HCT116 (cell line): ENCODE data around the gene LTB4R. TPM values are rescaled to one million over a fixed set of nuclear protein-coding genes. Genes with fewer than 3 reads are reported as not detected.

Experiments
- ATAC-seq: fragments of 200-7000 bp; cut with Tn5 transposase; 2 replicates; pipeline ENCODE4 v1.9.1; 2020; ENCODE audit warnings: mild to moderate bottlenecking, moderate library complexity
- BruUV-seq: library from RNA; stranded (reverse); fragments of 400-500 nt; replicated peaks from 2 replicates; lab custom pipeline; 2021; lab: Mats Ljungman, UMichigan
- CTCF ChIA-PET: fragments of 300-600 bp; sonication (Branson Sonifier 250); formaldehyde crosslinking; loops from one replicate; lab custom pipeline; 2021; ENCODE audit warnings: antibody characterized with exemption; lab: Charles Lee
- POLR2A ChIA-PET: fragments of 300-600, 350-600 bp; sonication (Branson Sonifier 250); formaldehyde crosslinking; loops from one replicate; lab custom pipeline; 2021; ENCODE audit warnings: antibody characterized with exemption; lab: Charles Lee
- RAD21 ChIA-PET, 2 experiments: fragments of 300-600 bp; sonication (Branson Sonifier 250); formaldehyde crosslinking; loops; one replicate each; lab custom pipeline; 2023; ENCODE audit warnings: low total read pairs in 2 of 2; ENCODE audit not compliant: uncharacterized antibody in 2 of 2, unreplicated experiment in 2 of 2, low non-redundant PET in 1 of 2; lab: Charles Lee
- DNase-seq: peaks from one replicate; pipeline ENCODE4 v3.0.0-alpha.2; 2010; ENCODE audit warnings: low read depth, low spot score
- H2AFZ ChIP-seq: fragments of 200-600 bp; shearing (Covaris generic), sonication (generic); 2 replicates; pipeline ENCODE4 v1.6.1; 2017; ENCODE audit warnings: low read depth, mixed run types, mixed read lengths, antibody characterized with exemption, low read length; ENCODE audit not compliant: poor library complexity, severe bottlenecking
- H3K27ac ChIP-seq: 2 replicates; pipeline ENCODE4 v1.5.1; 2012; ENCODE audit warnings: low read depth, low read length
- H3K27me3 ChIP-seq: fragments of 200-600 bp; sonication (generic); 2 replicates; pipeline ENCODE4 v1.6.1; 2016; ENCODE audit warnings: mixed run types, low read length, mixed read lengths; ENCODE audit not compliant: insufficient read depth
- H3K36me3 ChIP-seq, 2 experiments: fragments of 200-500 bp in 1 of 2; fragments of 200-600 bp in 1 of 2; sonication (Bioruptor generic) in 1 of 2; sonication (generic) in 1 of 2; 2 replicates each; pipeline versions ENCODE4 v1.5.1 to v1.6.1; 2014 to 2016; ENCODE audit warnings: low read length in 2 of 2, inconsistent platforms in 1 of 2, mixed read lengths in 1 of 2, mixed run types in 1 of 2; ENCODE audit not compliant: insufficient read depth in 2 of 2, control insufficient read depth in 1 of 2
- H3K4me1 ChIP-seq, 2 experiments: fragments of 200-600 bp in 1 of 2; sonication (generic) in 1 of 2; 2 replicates each; pipeline versions ENCODE4 v1.5.1 to v1.6.1; 2012 to 2017; ENCODE audit warnings: low read length in 2 of 2, inconsistent platforms in 1 of 2, mild to moderate bottlenecking in 1 of 2, mixed read lengths in 1 of 2, mixed run types in 1 of 2, moderate library complexity in 1 of 2; ENCODE audit not compliant: insufficient read depth in 2 of 2, control insufficient read depth in 1 of 2
- H3K4me2 ChIP-seq: fragments of 200-600 bp; sonication (generic); 2 replicates; pipeline ENCODE4 v1.6.1; 2017; ENCODE audit warnings: mixed run types, low read length, mixed read lengths
- H3K4me3 ChIP-seq, 2 experiments: fragments of 200-600 bp in 1 of 2; sonication (generic) in 1 of 2; replicated peaks in 1 of 2; 2 replicates each; pipeline ENCODE4 v1.5.1; 2011 to 2016; ENCODE audit warnings: low read length in 2 of 2, control low read depth in 1 of 2, low read depth in 1 of 2, mild to moderate bottlenecking in 1 of 2, mixed read lengths in 1 of 2, mixed run types in 1 of 2
- H3K79me2 ChIP-seq: fragments of 200-600 bp; sonication (generic); 2 replicates; pipeline ENCODE4 v1.6.1; 2017; ENCODE audit warnings: mild to moderate bottlenecking, mixed run types, low read length, moderate library complexity, mixed read lengths; ENCODE audit not compliant: insufficient read depth
- H3K9ac ChIP-seq: fragments of 200-600 bp; sonication (generic); 2 replicates; pipeline ENCODE4 v1.6.1; 2016; ENCODE audit warnings: low read length, mixed read lengths
- H3K9me2 ChIP-seq: fragments of 200-600 bp; sonication (generic), shearing (Covaris generic); 2 replicates; pipeline ENCODE4 v1.6.1; 2017; ENCODE audit warnings: mixed run types, mild to moderate bottlenecking, moderate library complexity; ENCODE audit not compliant: insufficient read depth
- H3K9me3 ChIP-seq, 2 experiments: fragments of 200-500 bp in 1 of 2; fragments of 200-600 bp in 1 of 2; sonication (Bioruptor generic) in 1 of 2; sonication (generic) in 1 of 2; 2 replicates each; pipeline ENCODE4 v1.6.1; 2014 to 2017; ENCODE audit warnings: low read length in 2 of 2, mixed read lengths in 2 of 2, inconsistent platforms in 1 of 2, low read depth in 1 of 2, mild to moderate bottlenecking in 1 of 2, mixed run types in 1 of 2, moderate library complexity in 1 of 2; ENCODE audit not compliant: control insufficient read depth in 1 of 2, insufficient read depth in 1 of 2
- H4K20me1 ChIP-seq: fragments of 200-600 bp; sonication (generic), shearing (Covaris generic); 2 replicates; pipeline ENCODE4 v1.6.1; 2017; ENCODE audit warnings: mixed run types, mild to moderate bottlenecking, moderate library complexity; ENCODE audit not compliant: insufficient read depth
- ELF1 ChIP-seq: IDR thresholded peaks from 2 replicates; pipeline ENCODE4 v1.6.1; 2012; ENCODE audit warnings: low read depth, borderline replicate concordance
- FOSL1 ChIP-seq: IDR thresholded peaks from 2 replicates; pipeline ENCODE4 v1.6.1; 2012; ENCODE audit warnings: low read depth
- intact Hi-C: fragments of 100-400 bp; cut with micrococcal nuclease; formaldehyde crosslinking; loops from 2 replicates; pipeline ENCODE4 v1.10.0; 2022
- total RNA-seq: library from RNA; stranded (reverse); gene quantifications from one replicate; pipeline ENCODE4 v1.2.1, GENCODE V29; 2021; ENCODE audit not compliant: unreplicated experiment
- TF ChIP-seq, protein P1 (sequence below), 3 experiments: fragments of 200-600 bp in 1 of 3; sonication (generic) in 1 of 3; IDR thresholded peaks in 2 of 3; conservative IDR thresholded peaks in 1 of 3; 2 replicates each; pipeline ENCODE4 v1.5.1; 2012 to 2017; ENCODE audit warnings: low read depth in 2 of 3, low read length in 2 of 3, antibody characterized with exemption in 1 of 3, borderline replicate concordance in 1 of 3, control low read depth in 1 of 3, mild to moderate bottlenecking in 1 of 3, mixed read lengths in 1 of 3, mixed run types in 1 of 3, moderate library complexity in 1 of 3; ENCODE audit not compliant: insufficient read depth in 1 of 3

LTB4R gene
- total RNA-seq, 1 experiment from 2014 or later: 14.8 TPM

DNA sequence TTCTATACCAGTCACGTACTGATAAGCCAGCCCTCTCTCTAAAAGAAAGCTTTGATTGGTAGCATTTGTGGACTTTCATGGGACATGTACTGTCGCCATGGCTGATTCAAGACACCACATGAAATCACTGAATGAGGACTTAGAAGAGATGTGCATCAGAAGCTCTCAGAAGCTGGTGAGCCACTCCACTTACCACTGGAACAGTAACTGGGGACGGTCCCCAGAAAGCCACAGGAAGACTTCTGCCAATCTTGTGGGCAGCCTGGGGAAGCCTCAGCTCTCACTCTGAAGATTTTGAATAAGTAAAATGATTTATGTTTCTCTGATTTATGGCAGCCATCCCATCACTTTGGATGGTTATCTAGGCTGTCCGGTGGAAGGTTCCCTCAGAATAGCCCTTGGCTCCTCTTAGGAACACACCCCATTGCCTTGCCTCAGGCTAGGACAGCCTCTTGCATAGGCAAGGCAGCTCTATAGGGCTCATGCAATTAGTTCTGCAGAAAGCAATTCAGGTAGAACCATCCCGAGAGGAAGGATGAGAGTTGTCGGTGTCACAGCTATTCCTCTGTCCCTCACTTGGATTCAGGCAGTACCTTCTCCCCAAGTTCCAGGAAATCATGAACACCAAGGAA is 21.5 kb upstream of the LTB4R start:
- ChIA-PET CTCF (interaction anchor here (1.0 to 1.2 kb wide), 2 partner anchors 10 to 18 kb away, joined by 3 to 4 read pairs; partner anchors contain the start of genes CIDEB, DHRS1 and NOP9), POLR2A (no interaction called here)
- H3K9ac ChIP-seq: no peak overlapping the region
- H3K9me2 ChIP-seq: no peaks in the 10 kb centered on the region
- TF ChIP-seq, protein P1, sequence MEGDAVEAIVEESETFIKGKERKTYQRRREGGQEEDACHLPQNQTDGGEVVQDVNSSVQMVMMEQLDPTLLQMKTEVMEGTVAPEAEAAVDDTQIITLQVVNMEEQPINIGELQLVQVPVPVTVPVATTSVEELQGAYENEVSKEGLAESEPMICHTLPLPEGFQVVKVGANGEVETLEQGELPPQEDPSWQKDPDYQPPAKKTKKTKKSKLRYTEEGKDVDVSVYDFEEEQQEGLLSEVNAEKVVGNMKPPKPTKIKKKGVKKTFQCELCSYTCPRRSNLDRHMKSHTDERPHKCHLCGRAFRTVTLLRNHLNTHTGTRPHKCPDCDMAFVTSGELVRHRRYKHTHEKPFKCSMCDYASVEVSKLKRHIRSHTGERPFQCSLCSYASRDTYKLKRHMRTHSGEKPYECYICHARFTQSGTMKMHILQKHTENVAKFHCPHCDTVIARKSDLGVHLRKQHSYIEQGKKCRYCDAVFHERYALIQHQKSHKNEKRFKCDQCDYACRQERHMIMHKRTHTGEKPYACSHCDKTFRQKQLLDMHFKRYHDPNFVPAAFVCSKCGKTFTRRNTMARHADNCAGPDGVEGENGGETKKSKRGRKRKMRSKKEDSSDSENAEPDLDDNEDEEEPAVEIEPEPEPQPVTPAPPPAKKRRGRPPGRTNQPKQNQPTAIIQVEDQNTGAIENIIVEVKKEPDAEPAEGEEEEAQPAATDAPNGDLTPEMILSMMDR (IDR thresholded peaks at IDR 0.05 in 2 of 3, conservative IDR thresholded peaks at IDR 0.05 in 1 of 3; ENCODE audit: borderline replicate concordance in 1 of 3, insufficient read depth in 1 of 3, low read depth in 2 of 3, low read length in 2 of 3): no peak
- no peak for TF ChIP-seq FOSL1
- TF ChIP-seq, all 23 proteins: peak for 0
- Histone ChIP-seq H3K4me3 (no peak overlapping the region), H3K27me3 (no peaks in the 10 kb centered on the region), H3K4me1 (no peaks in the 10 kb centered on the region), H4K20me1 (no peaks in the 10 kb centered on the region), H3K9me3 (no peaks in the 10 kb centered on the region), H3K36me3 (peaks cover 8 to 15% of the 10 kb centered on the region in 2 experiments; a peak in 3 of 4 replicates), H3K4me2 (no peak overlapping the region), H3K27ac (no peak overlapping the region), H3K79me2 (no peaks in the 10 kb centered on the region), H2AFZ (no peak overlapping the region)
- RAD21 ChIA-PET: no interaction called here
- no peak for ATAC-seq
- intact Hi-C loops: loop anchor here (10.0 kb wide), 1 partner anchor 305 kb away; the partner anchor contains the start of gene DHRS4L2
- no TSS peak for BruUV-seq
- no peak for DNase-seq

DNA sequence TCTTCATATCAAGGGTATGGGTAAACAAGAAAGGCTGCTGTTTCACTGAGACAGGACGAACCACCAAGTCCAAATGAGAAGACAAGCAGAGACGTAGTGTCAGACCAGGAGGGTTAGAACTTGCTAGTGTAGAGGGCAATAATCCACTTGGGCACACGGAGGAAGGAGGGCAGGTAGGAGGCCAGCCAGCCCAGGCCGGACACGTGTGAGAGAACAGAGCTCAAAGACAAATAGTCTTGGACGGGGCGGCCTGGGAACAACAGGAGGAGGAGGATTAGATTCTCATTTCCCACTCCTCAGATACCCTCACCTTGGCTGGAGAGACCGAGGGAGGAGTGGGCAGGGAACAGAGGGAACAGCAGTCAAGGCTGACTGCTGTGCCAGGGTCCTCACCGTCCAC is 20.6 kb upstream of the LTB4R start:
- H3K27ac ChIP-seq: no peak overlapping the region
- no peaks in the 10 kb centered on the region for H4K20me1 ChIP-seq
- intact Hi-C loops: loop anchor here (10.0 kb wide), 1 partner anchor 306 kb away; the partner anchor contains the start of gene DHRS4L2
- POLR2A ChIA-PET: no interaction called here
- peaks cover 12 to 20% of the 10 kb centered on the region in 2 experiments for H3K36me3 ChIP-seq
- H2AFZ ChIP-seq: no peak overlapping the region
- no peaks in the 10 kb centered on the region for H3K4me1 ChIP-seq
- no peaks in the 10 kb centered on the region for H3K9me2 ChIP-seq
- no TSS peak for BruUV-seq
- no peak for ATAC-seq
- no peaks in the 10 kb centered on the region for H3K27me3 ChIP-seq
- TF ChIP-seq ELF1: no peak
- TF ChIP-seq, all 23 proteins: peak for 0
- Histone ChIP-seq H3K4me2 (no peak overlapping the region), H3K9me3 (no peaks in the 10 kb centered on the region), H3K9ac (no peak overlapping the region), H3K4me3 (no peak overlapping the region), H3K79me2 (no peaks in the 10 kb centered on the region)
- RAD21 ChIA-PET: no interaction called here
- CTCF ChIA-PET: interaction anchor here (1.0 to 1.2 kb wide), 2 partner anchors 9 to 17 kb away, joined by 3 to 4 read pairs; partner anchors contain the start of genes CIDEB, DHRS1 and NOP9
- DNase-seq: no peak
